Right renal pelvis (tissue), 4 donors: Measurements from ENCODE around the gene IL17B. TPM values are rescaled to one million over a fixed set of nuclear protein-coding genes. Genes with fewer than 3 reads are reported as not detected.

Experiments used
- DNase-seq, 4 donors: peaks; one replicate each; pipeline ENCODE4 v3.0.0-alpha.2; 2013; ENCODE audit warnings: low read depth in 4 of 4, low spot score in 3 of 4, missing footprints in 1 of 4
- polyA plus RNA-seq, 4 donors: library from polyadenylated mRNA; unstranded; fragments of 120-200 nt; gene quantifications; one replicate each; pipeline ENCODE4 v1.2.1, GENCODE V29; 2013; ENCODE audit not compliant: insufficient read length in 4 of 4

Gene IL17B
- polyA plus RNA-seq, 4 donors, result 0.46 to 2.8 (median 1.1) TPM

- DNase-seq, result no peak
These were observed 15.2 kb downstream of the IL17B start for GRCh38 chr5:149363936-149364335.

DNA sequence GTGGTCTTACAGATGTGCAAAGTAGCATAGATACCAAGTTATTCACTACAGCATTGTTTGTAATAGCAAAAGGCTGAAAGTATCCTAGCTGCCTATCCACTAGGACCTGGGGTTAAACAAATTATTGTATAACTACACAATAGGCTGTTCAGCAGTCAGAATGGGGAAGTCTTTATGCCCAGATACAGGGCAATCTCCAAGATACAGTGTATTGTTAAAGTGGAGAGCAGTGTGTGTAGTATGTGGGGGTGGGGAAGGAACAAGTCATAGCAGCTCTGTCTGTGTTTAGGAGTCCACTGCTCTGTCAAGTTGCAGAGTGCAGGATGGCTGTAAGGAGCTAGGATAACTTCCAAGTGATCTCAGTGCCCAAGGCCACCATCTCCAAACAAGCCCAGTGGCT lies 15.7 kb downstream of the IL17B start:
- DNase-seq, result no peak

DNA sequence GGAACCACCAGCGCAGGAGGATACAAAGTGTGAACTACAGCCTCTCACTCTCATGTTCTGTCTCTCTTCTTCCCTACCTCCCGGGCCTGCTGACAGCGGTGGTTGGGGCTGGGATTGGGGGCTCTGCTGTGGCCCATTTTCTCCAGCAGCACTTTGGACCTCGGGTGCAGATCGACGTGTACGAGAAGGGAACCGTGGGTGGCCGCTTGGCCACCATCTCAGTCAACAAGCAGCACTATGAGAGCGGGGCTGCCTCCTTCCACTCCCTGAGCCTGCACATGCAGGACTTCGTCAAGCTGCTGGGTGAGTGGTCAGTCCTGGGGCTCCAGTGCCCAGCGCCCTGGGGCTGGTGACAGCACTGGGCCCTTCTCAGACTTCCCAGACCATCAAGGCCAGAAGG lies 16.6 kb downstream of the IL17B start:
- DNase-seq, result no peak

- DNase-seq, result no peak
These were observed 18.8 kb downstream of the IL17B start for GRCh38 chr5:149360272-149360671.

GRCh38 chr5:149358868-149359495 lies 20.1 kb downstream of the IL17B start:
- DNase-seq, result no peak

DNA sequence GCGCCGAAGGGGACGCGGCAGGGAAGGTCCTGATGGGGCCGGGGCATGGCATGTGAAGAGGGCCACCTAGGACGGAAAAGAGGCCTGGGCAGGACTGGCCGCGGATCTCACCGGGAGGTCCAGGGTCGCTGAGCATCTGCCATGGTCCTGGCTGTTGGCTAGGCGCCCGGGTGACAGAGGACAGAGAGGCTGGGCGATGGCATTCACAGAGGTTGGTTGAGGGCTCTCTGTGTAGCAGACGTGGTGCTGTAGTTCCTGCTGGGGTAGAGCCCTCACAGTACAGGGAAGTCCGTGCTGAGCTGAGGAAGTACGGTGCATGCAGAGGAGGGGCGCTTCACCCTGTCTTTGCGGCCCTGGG lies 20.8 kb downstream of the IL17B start:
- no peak for DNase-seq

- DNase-seq, result peak; percentile 81 to 88 (median 82)
These were observed 21.5 kb downstream of the IL17B start, which contains the start of gene PCYOX1L for GRCh38 chr5:149357370-149358293. TSS of gene PCYOX1L (plus strand) at chr5:149358046. CDS start at chr5:149358069, 23 bp downstream.

- DNase-seq, result no peak
These were observed 22.7 kb downstream of the IL17B start for GRCh38 chr5:149356391-149356790.

DNA sequence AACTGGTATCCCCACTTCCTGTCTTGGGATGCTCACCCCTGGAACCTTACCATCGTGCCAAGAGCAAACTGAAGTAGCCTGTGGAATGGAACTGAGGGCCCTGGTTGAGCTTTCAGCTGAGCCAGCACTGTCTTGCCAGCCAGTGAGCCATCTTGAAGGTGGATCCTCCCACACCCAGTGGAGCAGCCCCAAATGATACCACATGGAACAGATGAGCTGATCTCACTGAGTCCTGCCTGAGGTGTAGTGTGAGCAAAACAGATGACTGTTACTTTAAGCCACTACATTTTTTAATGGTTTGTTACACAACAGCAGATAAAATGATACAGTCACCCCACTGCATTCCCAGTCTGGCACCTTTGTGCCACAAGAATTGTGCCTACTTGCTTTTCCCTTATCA lies 23.4 kb downstream of the IL17B start:
- DNase-seq, result no peak

DNA sequence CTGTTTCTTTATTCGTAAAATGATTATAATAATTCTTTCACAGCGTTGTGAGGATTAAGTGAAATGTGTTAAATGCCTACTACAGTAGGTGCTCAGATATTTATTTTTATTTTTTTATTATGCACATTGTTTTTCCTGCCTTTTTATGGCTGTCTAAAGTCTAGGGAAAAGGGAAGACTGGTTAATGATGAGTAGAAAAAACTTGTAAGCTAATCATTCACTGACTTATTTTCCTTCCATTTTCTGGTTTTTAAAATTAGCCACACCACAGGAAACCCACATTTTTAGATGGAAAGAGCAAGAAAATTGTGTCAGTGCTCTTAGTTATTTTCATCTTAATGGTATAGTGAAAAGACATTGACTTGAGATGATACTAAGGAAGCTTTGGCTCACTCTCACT lies 25.2 kb downstream of the IL17B start:
- DNase-seq, result no peak

GRCh38 chr5:149352169-149352568 lies 26.9 kb downstream of the IL17B start:
- no peak for DNase-seq

- DNase-seq, result no peak
These were observed 29.7 kb downstream of the IL17B start for GRCh38 chr5:149349382-149349781.

DNA sequence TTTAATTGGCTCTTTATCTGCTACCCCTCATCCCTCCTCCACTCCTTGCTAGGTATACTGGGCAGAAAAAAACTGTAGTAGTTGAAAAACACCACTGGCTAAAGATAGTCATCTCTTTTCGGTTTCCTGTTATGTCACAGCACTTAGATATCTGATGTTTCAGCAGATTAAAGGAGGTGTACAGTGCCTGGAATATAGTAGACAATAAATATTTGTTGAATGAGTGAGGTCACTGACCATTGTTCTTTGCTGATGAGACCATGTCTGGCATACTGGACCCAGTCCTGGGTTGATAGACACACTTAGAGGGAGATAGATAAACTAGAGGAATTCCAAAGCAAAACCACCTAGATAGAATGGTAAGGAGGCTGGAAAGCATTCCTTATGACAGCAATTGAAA lies 30.6 kb downstream of the IL17B start:
- no peak for DNase-seq

DNA sequence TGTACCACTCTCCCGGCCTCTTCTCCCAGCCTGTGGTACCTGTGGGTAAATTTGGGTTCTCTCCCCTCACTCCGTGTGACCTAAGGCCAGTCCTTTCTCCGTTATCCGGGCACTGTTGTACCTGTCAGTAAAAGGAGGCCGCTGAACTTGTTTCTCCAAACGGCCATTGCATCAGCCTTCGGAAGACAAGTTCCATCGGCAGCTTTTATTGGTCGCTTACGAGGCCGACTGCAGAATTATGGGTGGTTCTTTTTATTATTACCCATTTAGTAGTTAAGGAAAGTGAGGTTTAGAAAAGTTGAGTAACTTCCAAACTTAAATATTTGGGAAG lies 33.2 kb downstream of the IL17B start:
- DNase-seq, result no peak

DNA sequence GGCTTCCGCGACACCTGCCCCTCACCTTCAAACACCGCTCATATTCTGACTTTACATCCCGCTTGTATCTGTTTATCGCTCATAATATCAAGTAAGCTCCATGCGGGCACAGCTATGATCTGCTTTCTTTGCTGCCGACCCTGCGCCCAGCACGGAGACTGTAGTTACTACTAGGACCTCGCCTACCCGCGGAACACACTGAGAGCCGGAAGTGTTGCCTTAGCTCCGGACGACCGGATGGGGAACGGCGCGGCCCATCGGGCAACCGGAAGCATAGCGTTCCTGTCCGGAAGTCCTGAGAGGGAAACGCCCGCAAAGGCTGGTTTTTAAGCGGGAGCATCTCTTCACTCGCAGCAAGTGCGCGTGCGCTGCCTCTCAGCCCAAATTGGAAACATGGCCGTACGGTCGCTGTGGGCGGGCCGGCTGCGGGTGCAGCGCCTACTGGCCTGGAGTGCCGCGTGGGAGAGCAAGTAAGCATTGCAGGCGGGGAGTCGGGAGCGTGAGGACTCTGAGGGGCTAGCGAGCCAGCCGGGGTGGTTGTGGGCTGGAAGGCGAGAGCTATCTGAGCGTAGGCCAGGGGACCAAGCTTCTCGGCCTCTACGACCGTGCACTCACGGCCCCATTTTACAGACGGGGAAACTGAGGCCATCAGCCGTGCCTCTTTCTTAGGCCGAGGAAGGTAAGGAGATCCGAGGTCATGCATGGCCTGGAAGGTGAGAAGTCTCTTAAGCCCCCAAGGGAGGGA lies 33.8 kb downstream of the IL17B start, which contains the start of gene GRPEL2:
GRPEL2 (plus strand) TSS at position 353 of the 745 bp plus-strand sequence; CDS start at position 394, 41 bp downstream.
- peak; percentile 89 to 93 (median 90) for DNase-seq

GRCh38 chr5:149344151-149344550 lies 34.9 kb downstream of the IL17B start:
- DNase-seq, result no peak

DNA sequence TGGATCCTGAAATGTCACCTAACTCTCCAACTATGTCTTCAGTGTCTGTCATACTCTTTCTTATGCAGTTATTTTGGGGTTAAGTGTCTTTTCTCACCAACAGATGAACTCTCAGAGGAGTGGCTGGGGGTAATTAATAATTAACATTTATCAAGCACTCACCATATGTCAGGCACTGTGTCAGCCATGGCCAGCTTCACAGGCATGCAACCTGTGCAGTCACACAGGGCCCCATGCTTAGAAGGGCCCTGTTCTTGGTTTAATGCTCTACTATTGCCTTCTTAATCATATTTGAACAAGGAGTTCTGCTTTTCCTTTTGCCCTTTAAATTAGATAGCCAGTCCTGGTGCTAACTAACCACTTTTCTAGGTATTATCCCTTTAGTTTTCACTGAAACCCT lies 37.2 kb downstream of the IL17B start:
- no peak for DNase-seq

DNA sequence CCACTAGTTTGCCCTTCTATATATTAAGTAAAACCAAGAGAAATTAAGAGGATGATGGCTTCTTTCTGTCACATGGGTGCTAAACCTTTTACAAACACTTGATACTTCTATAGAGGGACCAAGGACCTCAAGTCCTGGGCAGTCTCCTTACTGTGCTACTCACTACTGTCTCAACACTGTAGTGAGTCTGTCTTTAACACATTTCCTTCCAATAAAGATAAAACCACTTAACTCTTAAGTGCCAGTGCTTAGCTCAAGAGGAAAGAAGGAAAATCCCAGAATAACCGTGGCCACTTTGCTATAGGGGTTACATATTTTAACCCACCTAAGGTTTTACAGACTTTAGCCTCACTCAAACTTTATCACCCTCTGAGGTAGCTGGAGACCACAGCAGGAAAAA lies 38.2 kb downstream of the IL17B start:
- no peak for DNase-seq

GRCh38 chr5:149338364-149338763 lies 40.7 kb downstream of the IL17B start:
- DNase-seq, result no peak

- DNase-seq, result no peak
These were observed 41.4 kb downstream of the IL17B start for GRCh38 chr5:149337736-149338135.

- DNase-seq, result no peak
These were observed 45.2 kb downstream of the IL17B start for GRCh38 chr5:149333711-149334443.
